ENCODE results near the gene CHST11. TPM values are rescaled to one million over a fixed set of nuclear protein-coding genes. Genes with fewer than 3 reads are reported as not detected.

Gene CHST11
- total and polyA plus RNA-seq, 4 donors, result 0.57 to 11.1 (median 3.7) TPM

DNA sequence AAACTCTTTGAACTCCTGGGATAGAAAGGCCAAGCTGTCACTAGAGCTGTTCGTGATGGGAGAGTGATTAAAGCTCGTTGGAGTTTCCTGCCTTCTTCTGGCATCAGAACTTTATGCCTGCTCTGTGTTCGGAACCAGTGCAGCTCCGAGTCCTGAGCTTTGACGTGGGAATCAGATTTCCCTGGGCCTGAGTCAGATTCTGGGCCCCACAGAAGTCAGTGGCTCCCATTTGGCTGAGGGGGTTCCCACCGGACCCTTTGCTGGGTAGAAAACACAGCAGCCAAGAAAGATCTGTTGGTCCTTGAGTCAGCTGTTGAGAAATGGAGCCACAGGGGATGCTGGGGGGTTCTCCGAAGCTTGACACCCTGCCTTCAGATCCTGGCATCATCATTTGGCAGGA lies 238.0 kb downstream of the CHST11 start:
- DNase-seq (ENCODE audit: low spot score), result no peak
- peaks cover 0 to 1% (median 0%) of the 10 kb centered on the region in 4 donors for H3K9me3 ChIP-seq (ENCODE audit: control insufficient read depth in 4 of 4, low read length in 3 of 4)
- 72% methylated on average over 7 of the region's 7 CpGs for WGBS
- no peak overlapping the region for H3K4me3 ChIP-seq (ENCODE audit: low read depth in 1 of 3, low read length in 3 of 3)
- TF ChIP-seq RAD21 (IDR thresholded peaks at IDR 0.05) (no peak), HNF4A (conservative IDR thresholded peaks at IDR 0.05) (no peak), GABPA (IDR thresholded peaks at IDR 0.05 in 1 of 2, conservative IDR thresholded peaks at IDR 0.05 in 1 of 2) (no peak), FOXA2 (IDR thresholded peaks at IDR 0.05) (no peak), YY1 (IDR thresholded peaks at IDR 0.05) (no peak), TAF1 (conservative IDR thresholded peaks at IDR 0.05) (no peak), MAX (IDR thresholded peaks at IDR 0.05) (no peak), HNF4G (IDR thresholded peaks at IDR 0.05) (no peak), RXRA (IDR thresholded peaks at IDR 0.05) (no peak), JUND (IDR thresholded peaks at IDR 0.05) (no peak), ATF3 (IDR thresholded peaks at IDR 0.05) (no peak), FOXA1 (IDR thresholded peaks at IDR 0.05) (no peak)
- TF ChIP-seq, protein P1, sequence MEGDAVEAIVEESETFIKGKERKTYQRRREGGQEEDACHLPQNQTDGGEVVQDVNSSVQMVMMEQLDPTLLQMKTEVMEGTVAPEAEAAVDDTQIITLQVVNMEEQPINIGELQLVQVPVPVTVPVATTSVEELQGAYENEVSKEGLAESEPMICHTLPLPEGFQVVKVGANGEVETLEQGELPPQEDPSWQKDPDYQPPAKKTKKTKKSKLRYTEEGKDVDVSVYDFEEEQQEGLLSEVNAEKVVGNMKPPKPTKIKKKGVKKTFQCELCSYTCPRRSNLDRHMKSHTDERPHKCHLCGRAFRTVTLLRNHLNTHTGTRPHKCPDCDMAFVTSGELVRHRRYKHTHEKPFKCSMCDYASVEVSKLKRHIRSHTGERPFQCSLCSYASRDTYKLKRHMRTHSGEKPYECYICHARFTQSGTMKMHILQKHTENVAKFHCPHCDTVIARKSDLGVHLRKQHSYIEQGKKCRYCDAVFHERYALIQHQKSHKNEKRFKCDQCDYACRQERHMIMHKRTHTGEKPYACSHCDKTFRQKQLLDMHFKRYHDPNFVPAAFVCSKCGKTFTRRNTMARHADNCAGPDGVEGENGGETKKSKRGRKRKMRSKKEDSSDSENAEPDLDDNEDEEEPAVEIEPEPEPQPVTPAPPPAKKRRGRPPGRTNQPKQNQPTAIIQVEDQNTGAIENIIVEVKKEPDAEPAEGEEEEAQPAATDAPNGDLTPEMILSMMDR (IDR thresholded peaks at IDR 0.05; ENCODE audit: low read depth, low read length, missing input control), result no peak
- no peaks in the 10 kb centered on the region for H3K4me1 ChIP-seq (ENCODE audit: control insufficient read depth in 4 of 4, insufficient read depth in 4 of 4, low read length in 3 of 4)
- no peak overlapping the region for H3K27ac ChIP-seq (ENCODE audit: low read depth in 1 of 2, low read length in 2 of 2)
- H3K27me3 ChIP-seq (ENCODE audit: control insufficient read depth in 4 of 4, insufficient read depth in 4 of 4, low read length in 3 of 4), result no peaks in the 10 kb centered on the region
- no peaks in the 10 kb centered on the region for H3K36me3 ChIP-seq (ENCODE audit: control insufficient read depth in 4 of 4, insufficient read depth in 3 of 4, low read depth in 1 of 4, low read length in 3 of 4)
- no peak overlapping the region for H3K9ac ChIP-seq (ENCODE audit: low read depth in 1 of 2, low read length in 2 of 2)

GRCh38 chr12:104695453-104696148 lies 238.9 kb downstream of the CHST11 start:
- Histone ChIP-seq H3K9me3 (ENCODE audit: control insufficient read depth in 4 of 4, low read length in 3 of 4) (peaks cover 0 to 1% (median 0%) of the 10 kb centered on the region in 4 donors), H3K27ac (ENCODE audit: low read depth in 1 of 2, low read length in 2 of 2) (no peak overlapping the region), H3K36me3 (ENCODE audit: control insufficient read depth in 4 of 4, insufficient read depth in 3 of 4, low read depth in 1 of 4, low read length in 3 of 4) (no peaks in the 10 kb centered on the region), H3K9ac (ENCODE audit: low read depth in 1 of 2, low read length in 2 of 2) (no peak overlapping the region), H3K4me1 (ENCODE audit: control insufficient read depth in 4 of 4, insufficient read depth in 4 of 4, low read length in 3 of 4) (no peaks in the 10 kb centered on the region), H3K4me3 (ENCODE audit: low read depth in 1 of 3, low read length in 3 of 3) (no peak overlapping the region), H3K27me3 (ENCODE audit: control insufficient read depth in 4 of 4, insufficient read depth in 4 of 4, low read length in 3 of 4) (no peaks in the 10 kb centered on the region)
- no peak for DNase-seq (ENCODE audit: low spot score)
- TF ChIP-seq EGR1 (IDR thresholded peaks at IDR 0.05; ENCODE audit: low read depth in 2 of 2), result no peak
- 46% methylated on average over 12 of the region's 12 CpGs for WGBS

DNA sequence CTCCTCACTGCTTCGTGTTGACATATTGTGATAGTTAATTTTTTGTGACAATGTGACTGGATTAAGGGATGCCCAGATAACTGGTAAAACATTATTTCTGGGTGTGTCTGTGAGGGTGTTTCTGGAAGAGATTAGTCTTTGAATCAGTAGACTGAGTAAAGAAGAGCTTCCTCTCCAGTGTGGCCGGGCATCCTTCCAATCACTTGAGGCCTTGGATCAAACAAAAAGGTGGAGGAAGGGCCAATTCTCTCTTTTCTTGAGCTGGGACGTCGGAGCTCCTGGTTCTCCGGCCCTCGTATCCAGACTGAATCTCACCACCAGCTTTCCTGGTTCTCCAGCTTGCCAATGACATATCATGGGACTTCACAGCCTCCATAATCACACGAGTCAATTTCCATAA lies 240.4 kb downstream of the CHST11 start:
- no peak overlapping the region for H3K27ac ChIP-seq (ENCODE audit: low read depth in 1 of 2, low read length in 2 of 2)
- no peaks in the 10 kb centered on the region for H3K27me3 ChIP-seq (ENCODE audit: control insufficient read depth in 4 of 4, insufficient read depth in 4 of 4, low read length in 3 of 4)
- peaks cover 0 to 1% (median 0%) of the 10 kb centered on the region in 4 donors for H3K9me3 ChIP-seq (ENCODE audit: control insufficient read depth in 4 of 4, low read length in 3 of 4)
- no peak overlapping the region for H3K9ac ChIP-seq (ENCODE audit: low read depth in 1 of 2, low read length in 2 of 2)
- no peaks in the 10 kb centered on the region for H3K36me3 ChIP-seq (ENCODE audit: control insufficient read depth in 4 of 4, insufficient read depth in 3 of 4, low read depth in 1 of 4, low read length in 3 of 4)
- 89% methylated on average over 7 of the region's 7 CpGs for WGBS
- TF ChIP-seq RAD21 (IDR thresholded peaks at IDR 0.05), result no peak
- no peak for TF ChIP-seq ATF3 (IDR thresholded peaks at IDR 0.05)
- TF ChIP-seq SP1 (IDR thresholded peaks at IDR 0.05), result no peak
- no peak for TF ChIP-seq REST (IDR thresholded peaks at IDR 0.05)
- TF ChIP-seq, protein P2, sequence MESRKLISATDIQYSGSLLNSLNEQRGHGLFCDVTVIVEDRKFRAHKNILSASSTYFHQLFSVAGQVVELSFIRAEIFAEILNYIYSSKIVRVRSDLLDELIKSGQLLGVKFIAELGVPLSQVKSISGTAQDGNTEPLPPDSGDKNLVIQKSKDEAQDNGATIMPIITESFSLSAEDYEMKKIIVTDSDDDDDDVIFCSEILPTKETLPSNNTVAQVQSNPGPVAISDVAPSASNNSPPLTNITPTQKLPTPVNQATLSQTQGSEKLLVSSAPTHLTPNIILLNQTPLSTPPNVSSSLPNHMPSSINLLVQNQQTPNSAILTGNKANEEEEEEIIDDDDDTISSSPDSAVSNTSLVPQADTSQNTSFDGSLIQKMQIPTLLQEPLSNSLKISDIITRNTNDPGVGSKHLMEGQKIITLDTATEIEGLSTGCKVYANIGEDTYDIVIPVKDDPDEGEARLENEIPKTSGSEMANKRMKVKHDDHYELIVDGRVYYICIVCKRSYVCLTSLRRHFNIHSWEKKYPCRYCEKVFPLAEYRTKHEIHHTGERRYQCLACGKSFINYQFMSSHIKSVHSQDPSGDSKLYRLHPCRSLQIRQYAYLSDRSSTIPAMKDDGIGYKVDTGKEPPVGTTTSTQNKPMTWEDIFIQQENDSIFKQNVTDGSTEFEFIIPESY (IDR thresholded peaks at IDR 0.05), result no peak
- no peak for TF ChIP-seq RXRA (IDR thresholded peaks at IDR 0.05)
- no peak for TF ChIP-seq NR2F2 (IDR thresholded peaks at IDR 0.05)
- TF ChIP-seq, protein P1 (IDR thresholded peaks at IDR 0.05; ENCODE audit: low read depth, low read length, missing input control), result no peak
- H3K4me3 ChIP-seq (ENCODE audit: low read depth in 1 of 3, low read length in 3 of 3), result no peak overlapping the region
- no peaks in the 10 kb centered on the region for H3K4me1 ChIP-seq (ENCODE audit: control insufficient read depth in 4 of 4, insufficient read depth in 4 of 4, low read length in 3 of 4)
- DNase-seq (ENCODE audit: low spot score), result no peak

Measured in liver (tissue), 9 donors.